ENCODE results near the gene TLX2.

The TLX2 gene

GRCh38 chr2:74550231-74550630, 36.0 kb downstream of the TLX2 start:
- ChIA-PET CTCF (no interaction called here), POLR2A (ENCODE audit: low non-redundant PET) (no interaction called here)
- no peak for DNase-seq (ENCODE audit: low spot score)
- TF ChIP-seq CTCF (conservative IDR thresholded peaks at IDR 0.05; ENCODE audit: low read depth) = no peak
- no peak overlapping the region for H3K27ac ChIP-seq

- ChIA-PET POLR2A (ENCODE audit: low non-redundant PET) (interaction anchor here (0.6 kb wide), 1 partner anchor 12 kb away, joined by 4 read pairs; no protein-coding TSS in a partner anchor), CTCF (interaction anchor here (0.5 to 0.7 kb wide), 2 partner anchors 44 to 424 kb away, joined by 4 to 8 read pairs; no protein-coding TSS in a partner anchor)
Measured at GRCh38 chr2:74551530-74551929, 37.3 kb downstream of the TLX2 start.

GRCh38 chr2:74551942-74552913, 38.0 kb downstream of the TLX2 start:
- H3K27ac ChIP-seq = no peak overlapping the region
- no peak for DNase-seq (ENCODE audit: low spot score)
- CTCF ChIA-PET = interaction anchor here (0.5 to 0.7 kb wide), 3 partner anchors 43 to 1508 kb away, joined by 3 to 8 read pairs (median 4); no protein-coding TSS in a partner anchor
- POLR2A ChIA-PET (ENCODE audit: low non-redundant PET) = interaction anchor here (0.6 kb wide), 1 partner anchor 11 kb away, joined by 4 read pairs; no protein-coding TSS in a partner anchor
- TF ChIP-seq CTCF (conservative IDR thresholded peaks at IDR 0.05; ENCODE audit: low read depth) = no peak

More at GRCh38 chr2:74551530-74551929, 37.3 kb downstream of the TLX2 start:
- TF ChIP-seq CTCF (conservative IDR thresholded peaks at IDR 0.05; ENCODE audit: low read depth) = no peak
- no peak for DNase-seq (ENCODE audit: low spot score)
- no peak overlapping the region for H3K27ac ChIP-seq

GRCh38 chr2:74552914-74553811, 38.9 kb downstream of the TLX2 start:
- DNase-seq (ENCODE audit: low spot score) = no peak
- no peak for TF ChIP-seq CTCF (conservative IDR thresholded peaks at IDR 0.05; ENCODE audit: low read depth)

GRCh38 chr2:74553892-74554819, 39.9 kb downstream of the TLX2 start, which contains the start of the genes DOK1 and LOXL3:
TSS of gene DOK1 (plus strand) at chr2:74554720. CDS start at chr2:74554755, 35 bp downstream.
TSS of gene LOXL3 (minus strand) at chr2:74553942. CDS start at chr2:74552634, 1,308 bp downstream.
- ChIA-PET CTCF (interaction anchor here (0.6 to 0.7 kb wide), 2 partner anchors 9 to 20 kb away, joined by 3 to 4 read pairs; no protein-coding TSS in a partner anchor), POLR2A (ENCODE audit: low non-redundant PET) (no interaction called here)
- TF ChIP-seq CTCF (conservative IDR thresholded peaks at IDR 0.05; ENCODE audit: low read depth) = no peak
- H3K27ac ChIP-seq = peak within 1 kb of the TSS; percentile 58
- DNase-seq (ENCODE audit: low spot score) = peak; percentile 60

More at GRCh38 chr2:74552914-74553811, 38.9 kb downstream of the TLX2 start:
- CTCF ChIA-PET = interaction anchor here (0.6 to 0.7 kb wide), 2 partner anchors 8 to 1509 kb away, joined by 3 read pairs; no protein-coding TSS in a partner anchor
- peak overlapping the region; percentile 58 for H3K27ac ChIP-seq
- POLR2A ChIA-PET (ENCODE audit: low non-redundant PET) = no interaction called here

Data from RWPE1 (cell line).